Sigmoid colon (tissue), 4 donors: ENCODE results near the gene RNASE1.

Source experiments
- EP300 ChIP-seq, 4 donors: sonication (generic); formaldehyde crosslinking; IDR thresholded peaks; one replicate each; pipeline ENCODE4 v1.6.1; 2017; ENCODE audit warnings: antibody characterized with exemption in 4 of 4
- POLR2A ChIP-seq, 2 donors: fragments of 450-650 bp; IDR thresholded peaks; one replicate each; pipeline ENCODE4 v1.6.1; 2016; ENCODE audit warnings: antibody characterized with exemption in 2 of 2, mild to moderate bottlenecking in 2 of 2, moderate library complexity in 2 of 2
- POLR2AphosphoS5 ChIP-seq, 4 donors: sonication (generic); formaldehyde crosslinking; IDR thresholded peaks; one replicate each; pipeline ENCODE4 v1.6.1; 2017; ENCODE audit warnings: antibody characterized with exemption in 4 of 4
- TF ChIP-seq, protein P1 (sequence below), 4 experiments: fragments of 450-650 bp in 3 of 4; fragments of 200-600 bp in 1 of 4; IDR thresholded peaks; one replicate each; pipeline ENCODE4 v1.5.1; 2016 to 2019; ENCODE audit warnings: antibody characterized with exemption in 4 of 4, mild to moderate bottlenecking in 3 of 4, moderate library complexity in 2 of 4

DNA sequence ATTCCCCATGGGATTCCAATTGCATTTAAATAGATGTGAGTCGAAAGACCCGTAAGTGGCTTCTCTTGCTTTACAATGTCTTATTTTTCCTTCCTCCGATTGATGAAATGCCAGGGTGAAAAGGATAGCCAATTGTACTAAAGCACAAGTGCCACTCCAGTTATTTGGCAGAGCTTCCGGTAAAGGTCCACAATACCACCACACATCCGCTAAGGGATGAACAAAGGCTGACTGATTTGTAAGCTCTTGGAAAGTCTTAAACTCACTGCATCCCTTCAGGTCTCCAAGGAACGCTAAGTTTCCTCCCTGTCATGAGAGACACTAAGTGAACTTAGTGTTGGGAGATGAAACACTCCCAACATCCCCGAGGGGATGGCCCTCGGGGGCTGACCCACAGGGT lies 21.2 kb upstream of the RNASE1 start:
- TF ChIP-seq, protein P1, sequence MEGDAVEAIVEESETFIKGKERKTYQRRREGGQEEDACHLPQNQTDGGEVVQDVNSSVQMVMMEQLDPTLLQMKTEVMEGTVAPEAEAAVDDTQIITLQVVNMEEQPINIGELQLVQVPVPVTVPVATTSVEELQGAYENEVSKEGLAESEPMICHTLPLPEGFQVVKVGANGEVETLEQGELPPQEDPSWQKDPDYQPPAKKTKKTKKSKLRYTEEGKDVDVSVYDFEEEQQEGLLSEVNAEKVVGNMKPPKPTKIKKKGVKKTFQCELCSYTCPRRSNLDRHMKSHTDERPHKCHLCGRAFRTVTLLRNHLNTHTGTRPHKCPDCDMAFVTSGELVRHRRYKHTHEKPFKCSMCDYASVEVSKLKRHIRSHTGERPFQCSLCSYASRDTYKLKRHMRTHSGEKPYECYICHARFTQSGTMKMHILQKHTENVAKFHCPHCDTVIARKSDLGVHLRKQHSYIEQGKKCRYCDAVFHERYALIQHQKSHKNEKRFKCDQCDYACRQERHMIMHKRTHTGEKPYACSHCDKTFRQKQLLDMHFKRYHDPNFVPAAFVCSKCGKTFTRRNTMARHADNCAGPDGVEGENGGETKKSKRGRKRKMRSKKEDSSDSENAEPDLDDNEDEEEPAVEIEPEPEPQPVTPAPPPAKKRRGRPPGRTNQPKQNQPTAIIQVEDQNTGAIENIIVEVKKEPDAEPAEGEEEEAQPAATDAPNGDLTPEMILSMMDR (IDR thresholded peaks at IDR 0.05), result no peak
- TF ChIP-seq POLR2A (IDR thresholded peaks at IDR 0.05) (no peak), EP300 (IDR thresholded peaks at IDR 0.05) (no peak), POLR2AphosphoS5 (IDR thresholded peaks at IDR 0.05) (no peak)
